Astrocyte of the spinal cord (primary cell): ENCODE results near the gene ZFAND2B.

Source experiments
- DNase-seq: peaks from one replicate; pipeline ENCODE4 v3.0.0; 2011; ENCODE audit warnings: low read depth, low spot score
- H3K4me3 ChIP-seq: 2 replicates; pipeline ENCODE4 v1.5.1; 2011; ENCODE audit warnings: low read depth, mild to moderate bottlenecking, low read length, moderate library complexity
- in situ Hi-C: cut with HindIII; loops from 2 replicates; pipeline ENCODE4 v1.10.0; 2017; ENCODE audit warnings: low sequenced_read_pairs
- TF ChIP-seq, protein P1 (sequence below): IDR thresholded peaks from 2 replicates; pipeline ENCODE4 v1.5.1; 2012; ENCODE audit warnings: low read depth, mild to moderate bottlenecking, low read length, inconsistent platforms

The ZFAND2B gene

DNA sequence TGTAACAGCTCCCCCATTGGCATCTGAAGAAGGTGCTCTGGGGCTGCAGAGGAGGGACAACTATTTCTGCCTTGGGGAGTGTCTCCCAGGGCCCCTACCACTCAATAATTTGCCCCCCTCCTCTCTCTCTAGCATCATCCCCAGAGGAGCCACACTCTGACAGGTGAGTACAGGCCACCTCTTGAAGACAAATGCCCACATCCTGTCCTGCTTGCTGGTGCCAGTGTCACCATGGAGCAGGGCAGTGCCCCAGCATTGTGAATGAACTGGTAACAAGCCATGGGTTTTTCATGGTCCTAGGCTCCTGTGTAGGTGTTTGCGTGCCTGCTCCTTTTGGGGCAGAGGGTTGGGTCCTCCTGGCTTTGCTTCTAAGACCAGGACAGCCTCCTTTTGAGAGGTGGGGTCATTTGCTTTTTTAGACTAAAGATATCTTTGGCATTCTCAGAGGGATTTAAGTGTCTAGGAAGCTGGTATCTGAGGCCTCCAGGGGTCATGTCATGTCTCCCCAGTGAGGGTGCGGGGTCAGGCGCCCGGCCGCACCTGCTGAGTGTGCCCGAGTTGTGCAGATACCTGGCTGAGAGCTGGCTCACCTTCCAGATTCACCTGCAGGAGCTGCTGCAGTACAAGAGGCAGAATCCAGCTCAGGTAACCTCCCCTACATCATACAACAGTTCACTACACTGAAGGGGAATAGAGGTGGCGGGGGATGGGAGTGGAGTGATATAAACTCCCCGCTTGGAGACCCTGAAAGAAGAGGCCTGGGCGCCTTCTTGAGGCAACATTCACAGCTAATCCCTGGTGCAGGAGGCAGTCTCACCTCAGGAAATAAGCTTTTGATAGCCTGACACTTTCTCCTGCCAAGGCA lies 26.7 kb upstream of the ZFAND2B start:
- no peak for DNase-seq
- in situ Hi-C loops, result no loop called here
- no peak overlapping the region for H3K4me3 ChIP-seq
- TF ChIP-seq, protein P1, sequence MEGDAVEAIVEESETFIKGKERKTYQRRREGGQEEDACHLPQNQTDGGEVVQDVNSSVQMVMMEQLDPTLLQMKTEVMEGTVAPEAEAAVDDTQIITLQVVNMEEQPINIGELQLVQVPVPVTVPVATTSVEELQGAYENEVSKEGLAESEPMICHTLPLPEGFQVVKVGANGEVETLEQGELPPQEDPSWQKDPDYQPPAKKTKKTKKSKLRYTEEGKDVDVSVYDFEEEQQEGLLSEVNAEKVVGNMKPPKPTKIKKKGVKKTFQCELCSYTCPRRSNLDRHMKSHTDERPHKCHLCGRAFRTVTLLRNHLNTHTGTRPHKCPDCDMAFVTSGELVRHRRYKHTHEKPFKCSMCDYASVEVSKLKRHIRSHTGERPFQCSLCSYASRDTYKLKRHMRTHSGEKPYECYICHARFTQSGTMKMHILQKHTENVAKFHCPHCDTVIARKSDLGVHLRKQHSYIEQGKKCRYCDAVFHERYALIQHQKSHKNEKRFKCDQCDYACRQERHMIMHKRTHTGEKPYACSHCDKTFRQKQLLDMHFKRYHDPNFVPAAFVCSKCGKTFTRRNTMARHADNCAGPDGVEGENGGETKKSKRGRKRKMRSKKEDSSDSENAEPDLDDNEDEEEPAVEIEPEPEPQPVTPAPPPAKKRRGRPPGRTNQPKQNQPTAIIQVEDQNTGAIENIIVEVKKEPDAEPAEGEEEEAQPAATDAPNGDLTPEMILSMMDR, result no peak

DNA sequence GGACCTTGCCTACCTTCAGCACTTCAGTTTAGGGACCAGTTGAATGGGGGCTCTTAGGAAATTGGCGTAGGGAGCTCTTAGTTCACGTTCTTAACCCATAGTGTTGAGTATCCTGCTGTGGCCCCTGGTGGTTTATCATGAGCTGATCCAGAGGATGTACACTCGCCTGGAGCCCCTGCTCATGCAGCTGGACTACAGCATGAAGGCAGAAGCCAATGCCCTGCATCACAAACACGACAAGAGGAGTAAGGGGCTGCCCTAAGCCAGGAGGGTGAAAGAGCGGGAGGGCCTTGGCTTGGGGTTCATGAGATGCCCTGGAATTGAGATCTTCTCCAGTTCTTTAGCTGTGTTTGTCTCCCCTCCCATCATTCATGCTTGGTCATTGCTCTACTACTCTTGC lies 25.6 kb upstream of the ZFAND2B start:
- TF ChIP-seq, protein P1, result no peak
- in situ Hi-C loops, result no loop called here
- DNase-seq, result no peak
- H3K4me3 ChIP-seq, result no peak overlapping the region

DNA sequence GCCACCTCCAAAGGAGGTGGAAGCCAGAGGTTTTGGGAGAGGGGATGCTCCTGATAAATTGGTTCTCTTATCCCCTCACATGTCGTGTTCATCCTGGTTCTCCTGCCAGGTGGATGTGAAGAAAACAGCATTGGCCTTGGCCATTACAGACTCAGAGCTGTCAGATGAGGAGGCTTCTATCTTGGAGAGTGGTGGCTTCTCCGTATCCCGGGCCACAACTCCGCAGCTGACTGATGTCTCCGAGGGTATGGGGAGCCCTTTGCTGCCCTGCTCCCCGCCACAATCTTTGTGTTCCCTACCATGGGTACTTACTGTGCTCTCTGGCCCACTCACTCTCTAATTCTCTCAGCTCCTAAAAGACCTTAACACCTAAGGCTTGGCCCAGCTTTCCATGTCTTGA lies 25.1 kb upstream of the ZFAND2B start:
- DNase-seq, result no peak
- no peak overlapping the region for H3K4me3 ChIP-seq
- in situ Hi-C loops, result no loop called here
- TF ChIP-seq, protein P1, result no peak

DNA sequence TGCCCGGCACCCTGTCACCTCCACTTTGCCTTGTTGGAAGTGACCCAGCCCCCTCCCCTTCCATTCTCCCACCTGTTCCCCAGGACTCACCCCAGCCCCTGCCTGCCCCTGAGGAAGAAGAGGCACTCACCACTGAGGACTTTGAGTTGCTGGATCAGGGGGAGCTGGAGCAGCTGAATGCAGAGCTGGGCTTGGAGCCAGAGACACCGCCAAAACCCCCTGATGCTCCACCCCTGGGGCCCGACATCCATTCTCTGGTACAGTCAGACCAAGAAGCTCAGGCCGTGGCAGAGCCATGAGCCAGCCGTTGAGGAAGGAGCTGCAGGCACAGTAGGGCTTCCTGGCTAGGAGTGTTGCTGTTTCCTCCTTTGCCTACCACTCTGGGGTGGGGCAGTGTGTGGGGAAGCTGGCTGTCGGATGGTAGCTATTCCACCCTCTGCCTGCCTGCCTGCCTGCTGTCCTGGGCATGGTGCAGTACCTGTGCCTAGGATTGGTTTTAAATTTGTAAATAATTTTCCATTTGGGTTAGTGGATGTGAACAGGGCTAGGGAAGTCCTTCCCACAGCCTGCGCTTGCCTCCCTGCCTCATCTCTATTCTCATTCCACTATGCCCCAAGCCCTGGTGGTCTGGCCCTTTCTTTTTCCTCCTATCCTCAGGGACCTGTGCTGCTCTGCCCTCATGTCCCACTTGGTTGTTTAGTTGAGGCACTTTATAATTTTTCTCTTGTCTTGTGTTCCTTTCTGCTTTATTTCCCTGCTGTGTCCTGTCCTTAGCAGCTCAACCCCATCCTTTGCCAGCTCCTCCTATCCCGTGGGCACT lies 24.0 kb upstream of the ZFAND2B start:
- no peak for DNase-seq
- H3K4me3 ChIP-seq, result no peak overlapping the region
- TF ChIP-seq, protein P1, result no peak
- in situ Hi-C loops, result no loop called here

DNA sequence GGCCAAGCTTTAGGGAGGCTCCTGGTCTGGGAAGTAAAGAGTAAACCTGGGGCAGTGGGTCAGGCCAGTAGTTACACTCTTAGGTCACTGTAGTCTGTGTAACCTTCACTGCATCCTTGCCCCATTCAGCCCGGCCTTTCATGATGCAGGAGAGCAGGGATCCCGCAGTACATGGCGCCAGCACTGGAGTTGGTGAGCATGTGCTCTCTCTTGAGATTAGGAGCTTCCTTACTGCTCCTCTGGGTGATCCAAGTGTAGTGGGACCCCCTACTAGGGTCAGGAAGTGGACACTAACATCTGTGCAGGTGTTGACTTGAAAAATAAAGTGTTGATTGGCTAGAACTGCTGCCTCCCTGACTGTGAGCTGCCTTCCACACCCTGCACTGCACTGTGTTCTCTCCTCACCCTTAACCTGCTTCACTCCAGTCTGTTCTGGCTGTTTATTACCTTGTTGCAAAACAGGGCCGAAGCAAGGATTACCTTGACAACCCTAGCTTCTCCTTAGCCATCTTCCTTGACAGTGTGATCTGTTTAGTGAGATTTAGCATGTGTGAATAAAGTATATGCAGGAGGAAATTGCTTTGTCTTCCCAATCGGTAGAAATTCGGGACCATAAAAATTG lies 23.3 kb upstream of the ZFAND2B start:
- in situ Hi-C loops, result no loop called here
- H3K4me3 ChIP-seq, result no peak overlapping the region
- no peak for DNase-seq
- TF ChIP-seq, protein P1, result no peak

DNA sequence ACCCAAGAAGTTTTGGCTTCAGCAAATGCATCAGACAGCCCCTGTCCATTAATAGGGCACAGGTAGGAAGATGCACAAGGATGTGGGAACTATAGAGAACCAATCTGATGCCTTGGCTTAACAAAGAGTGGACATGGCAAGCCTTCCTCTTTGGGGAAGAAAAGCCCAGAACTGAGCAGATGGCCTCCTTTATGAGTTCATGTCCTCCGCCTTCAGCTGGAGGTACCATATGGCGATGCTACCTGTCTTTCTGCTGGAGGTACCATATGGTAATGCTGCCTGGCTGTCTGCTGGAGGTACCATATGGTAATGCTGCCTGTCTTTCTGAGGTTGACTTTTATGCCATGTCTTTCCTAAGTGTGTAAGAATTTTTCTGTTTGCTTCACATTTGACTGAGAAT lies 22.5 kb upstream of the ZFAND2B start:
- TF ChIP-seq, protein P1, result no peak
- in situ Hi-C loops, result no loop called here
- no peak for DNase-seq

More for the DNA sequence above, 22.5 kb upstream of the ZFAND2B start:
- H3K4me3 ChIP-seq, result no peak overlapping the region
